Transverse colon (tissue), 4 donors: ENCODE results near the gene ADCY9. TPM values are rescaled to one million over a fixed set of nuclear protein-coding genes. Genes with fewer than 3 reads are reported as not detected.

Experiments
- DNase-seq: peaks from one replicate; pipeline ENCODE4 v3.0.0-alpha.2; 2019
- H3K27ac ChIP-seq, 4 donors: fragments of 200-600 bp; sonication (generic); 2 replicates each; pipeline ENCODE4 v1.5.1; 2016 to 2018; ENCODE audit warnings: inconsistent platforms in 4 of 4
- H3K27me3 ChIP-seq: fragments of 200-600 bp; sonication (generic); 2 replicates; pipeline ENCODE4 v1.5.1; 2017; ENCODE audit warnings: inconsistent platforms
- H3K36me3 ChIP-seq, 4 donors: fragments of 200-600 bp; sonication (generic); 2 replicates each; pipeline ENCODE4 v1.5.1; 2017 to 2019; ENCODE audit warnings: inconsistent platforms in 4 of 4
- H3K4me1 ChIP-seq, 4 donors: fragments of 200-600 bp; sonication (generic); 2 replicates each; pipeline ENCODE4 v1.5.1; 2017 to 2020; ENCODE audit warnings: inconsistent platforms in 4 of 4
- H3K4me3 ChIP-seq, 4 donors: fragments of 200-600 bp; sonication (generic); 1 replicate in 1 of 4; 2 replicates in 3 of 4; pipeline versions ENCODE4 v1.5.1 to v1.6.1; 2017 to 2019; ENCODE audit warnings: inconsistent platforms in 4 of 4
- H3K9me3 ChIP-seq, 2 donors: fragments of 200-600 bp; sonication (generic); 2 replicates each; pipeline ENCODE4 v1.5.1; 2017 to 2019; ENCODE audit warnings: inconsistent platforms in 2 of 2
- CTCF ChIP-seq, 5 experiments: fragments of 200-600 bp in 3 of 5; fragments of 450-650 bp in 2 of 5; sonication (generic) in 3 of 5; IDR thresholded peaks; 1 replicate in 2 of 5; 2 replicates in 3 of 5; pipeline ENCODE4 v1.5.1; 2016 to 2017; ENCODE audit warnings: antibody characterized with exemption in 5 of 5, inconsistent platforms in 3 of 5, mild to moderate bottlenecking in 2 of 5, moderate library complexity in 1 of 5
- EP300 ChIP-seq: sonication (generic); formaldehyde crosslinking; IDR thresholded peaks from one replicate; pipeline ENCODE4 v1.6.1; 2017; ENCODE audit warnings: antibody characterized with exemption, low read depth
- POLR2A ChIP-seq: fragments of 450-650 bp; IDR thresholded peaks from one replicate; pipeline ENCODE4 v1.6.1; 2016; ENCODE audit warnings: antibody characterized with exemption, mild to moderate bottlenecking, moderate library complexity
- POLR2AphosphoS5 ChIP-seq, 3 donors: sonication (generic); formaldehyde crosslinking; IDR thresholded peaks; one replicate each; pipeline ENCODE4 v1.6.1; 2016; ENCODE audit warnings: antibody characterized with exemption in 3 of 3
- WGBS, 2 donors: methylation state at CpG; one replicate each; pipeline ENCODE4 v1.1.5; 2018; ENCODE audit warnings: low coverage in 1 of 2; 5-methylcytosine and 5-hydroxymethylcytosine counted together
- in situ Hi-C, 4 donors: fragments of 200-750 bp; cut with MboI; loops; one replicate each; pipeline versions ENCODE4 v1.15.0 to v1.15.1; 2017; ENCODE audit warnings: low sequenced_read_pairs in 3 of 4, low pct_ligation_motif_present in 1 of 4, low pct_unique_long_range_greater_than_20kb in 1 of 4
- intact Hi-C: fragments of 100-400 bp; cut with DNase I; formaldehyde crosslinking; loops from one replicate; pipeline ENCODE4 v1.15.1; 2023; ENCODE audit warnings: low total_unique reads
- total RNA-seq, 4 donors: library from RNA; depleted of rRNA; stranded (reverse); fragments of >200 nt; gene quantifications; one replicate each; pipeline ENCODE4 v1.1.0, GENCODE V29; 2016

ADCY9 gene
- total RNA-seq, 4 donors from 2014 or later = 33.7 to 46.0 (median 37.2) TPM

- H3K36me3 ChIP-seq = no peaks in the 10 kb centered on the region
- peak; percentile 8 for DNase-seq
- no peak for TF ChIP-seq EP300
- TF ChIP-seq POLR2AphosphoS5 (IDR thresholded peaks at IDR 0.05) = no peak
- TF ChIP-seq POLR2A = no peak
- TF ChIP-seq CTCF (IDR thresholded peaks at IDR 0.05) = no peak
- in situ Hi-C loops (no loop called here), intact Hi-C loops (no loop called here)
- H3K27me3 ChIP-seq = no peaks in the 10 kb centered on the region
- no peaks in the 10 kb centered on the region for H3K9me3 ChIP-seq
- peaks cover 5 to 74% (median 42%) of the 10 kb centered on the region in 4 donors for H3K4me1 ChIP-seq
- 55 to 80% methylated on average over 6 to 8 of the region's 8 CpGs for WGBS, 2 donors
- H3K27ac ChIP-seq = peak overlapping the region; percentile 52 to 59 (median 57)
- no peak overlapping the region for H3K4me3 ChIP-seq
These were observed 22.6 kb downstream of the ADCY9 start for GRCh38 chr16:4093495-4094126.

GRCh38 chr16:4092547-4093265, 23.5 kb downstream of the ADCY9 start:
- peak; percentile 1 for DNase-seq
- H3K4me1 ChIP-seq = peaks cover 5 to 70% (median 38%) of the 10 kb centered on the region in 4 donors
- no peaks in the 10 kb centered on the region for H3K27me3 ChIP-seq
- intact Hi-C loops = no loop called here
- H3K36me3 ChIP-seq = no peaks in the 10 kb centered on the region
- in situ Hi-C loops = no loop called here
- TF ChIP-seq POLR2A (no peak), CTCF (IDR thresholded peaks at IDR 0.05) (no peak), POLR2AphosphoS5 (IDR thresholded peaks at IDR 0.05) (no peak), EP300 (no peak)
- peak overlapping the region in 2 of 4 donors; percentile 52 to 58 for H3K27ac ChIP-seq
- no peak overlapping the region for H3K4me3 ChIP-seq
- WGBS, 2 donors = 76 to 83% methylated on average over 4 to 5 of the region's 5 CpGs
- no peaks in the 10 kb centered on the region for H3K9me3 ChIP-seq

GRCh38 chr16:4091240-4092012, 24.8 kb downstream of the ADCY9 start:
- no peaks in the 10 kb centered on the region for H3K9me3 ChIP-seq
- intact Hi-C loops (no loop called here), in situ Hi-C loops (no loop called here)
- no peak overlapping the region for H3K4me3 ChIP-seq
- peak; percentile 2 for DNase-seq
- WGBS, 2 donors = 86 to 96% methylated on average over 9 to 17 of the region's 17 CpGs
- no peaks in the 10 kb centered on the region for H3K27me3 ChIP-seq
- peak overlapping the region in 3 of 4 donors; percentile 69 to 76 (median 76) for H3K27ac ChIP-seq
- H3K36me3 ChIP-seq = no peaks in the 10 kb centered on the region
- H3K4me1 ChIP-seq = peaks cover 5 to 66% (median 29%) of the 10 kb centered on the region in 4 donors
- TF ChIP-seq POLR2A = no peak
- TF ChIP-seq CTCF (IDR thresholded peaks at IDR 0.05) = no peak
- no peak for TF ChIP-seq POLR2AphosphoS5 (IDR thresholded peaks at IDR 0.05)
- no peak for TF ChIP-seq EP300

GRCh38 chr16:4090351-4090851, 25.8 kb downstream of the ADCY9 start:
- intact Hi-C loops = no loop called here
- Histone ChIP-seq H3K36me3 (no peaks in the 10 kb centered on the region), H3K27ac (peak overlapping the region; percentile 51 to 76 (median 72)), H3K9me3 (no peaks in the 10 kb centered on the region), H3K4me1 (peaks cover 5 to 56% (median 23%) of the 10 kb centered on the region in 4 donors), H3K27me3 (no peaks in the 10 kb centered on the region), H3K4me3 (peak overlapping the region in 1 of 4 donors; percentile 16)
- TF ChIP-seq POLR2AphosphoS5 (IDR thresholded peaks at IDR 0.05) (no peak), EP300 (no peak), CTCF (IDR thresholded peaks at IDR 0.05) (no peak), POLR2A (no peak)
- in situ Hi-C loops = no loop called here
- peak; percentile 47 for DNase-seq
- 5 to 20% methylated on average over 1 to 12 of the region's 12 CpGs for WGBS, 2 donors
